HCT116 (cell line): ENCODE results near the gene NRIP3.

ENCODE experiments used
- JUND ChIP-seq: IDR thresholded peaks from 2 replicates; pipeline ENCODE4 v1.6.1; 2012
- POLR2A ChIP-seq: IDR thresholded peaks from 2 replicates; pipeline ENCODE4 v1.7.0; 2011; ENCODE audit warnings: borderline replicate concordance; ENCODE audit not compliant: insufficient read depth, insufficient read length; ENCODE audit errors: extremely low read depth
- POLR2AphosphoS5 ChIP-seq: IDR thresholded peaks from 2 replicates; pipeline ENCODE4 v1.6.1; 2011; ENCODE audit warnings: mild to moderate bottlenecking, low read depth, low read length, moderate library complexity
- TF ChIP-seq, protein P1 (sequence below), 3 experiments: fragments of 200-600 bp in 1 of 3; sonication (generic) in 1 of 3; IDR thresholded peaks in 2 of 3; conservative IDR thresholded peaks in 1 of 3; 2 replicates each; pipeline ENCODE4 v1.5.1; 2012 to 2017; ENCODE audit warnings: low read depth in 2 of 3, low read length in 2 of 3, antibody characterized with exemption in 1 of 3, borderline replicate concordance in 1 of 3, control low read depth in 1 of 3, mild to moderate bottlenecking in 1 of 3, mixed read lengths in 1 of 3, mixed run types in 1 of 3, moderate library complexity in 1 of 3; ENCODE audit not compliant: insufficient read depth in 1 of 3

GRCh38 chr11:9038541-9038940, 34.7 kb upstream of the NRIP3 start:
- TF ChIP-seq JUND (no peak), POLR2A (no peak), POLR2AphosphoS5 (no peak)
- TF ChIP-seq, protein P1, sequence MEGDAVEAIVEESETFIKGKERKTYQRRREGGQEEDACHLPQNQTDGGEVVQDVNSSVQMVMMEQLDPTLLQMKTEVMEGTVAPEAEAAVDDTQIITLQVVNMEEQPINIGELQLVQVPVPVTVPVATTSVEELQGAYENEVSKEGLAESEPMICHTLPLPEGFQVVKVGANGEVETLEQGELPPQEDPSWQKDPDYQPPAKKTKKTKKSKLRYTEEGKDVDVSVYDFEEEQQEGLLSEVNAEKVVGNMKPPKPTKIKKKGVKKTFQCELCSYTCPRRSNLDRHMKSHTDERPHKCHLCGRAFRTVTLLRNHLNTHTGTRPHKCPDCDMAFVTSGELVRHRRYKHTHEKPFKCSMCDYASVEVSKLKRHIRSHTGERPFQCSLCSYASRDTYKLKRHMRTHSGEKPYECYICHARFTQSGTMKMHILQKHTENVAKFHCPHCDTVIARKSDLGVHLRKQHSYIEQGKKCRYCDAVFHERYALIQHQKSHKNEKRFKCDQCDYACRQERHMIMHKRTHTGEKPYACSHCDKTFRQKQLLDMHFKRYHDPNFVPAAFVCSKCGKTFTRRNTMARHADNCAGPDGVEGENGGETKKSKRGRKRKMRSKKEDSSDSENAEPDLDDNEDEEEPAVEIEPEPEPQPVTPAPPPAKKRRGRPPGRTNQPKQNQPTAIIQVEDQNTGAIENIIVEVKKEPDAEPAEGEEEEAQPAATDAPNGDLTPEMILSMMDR (IDR thresholded peaks at IDR 0.05 in 2 of 3, conservative IDR thresholded peaks at IDR 0.05 in 1 of 3; ENCODE audit: borderline replicate concordance in 1 of 3, insufficient read depth in 1 of 3, low read depth in 2 of 3, low read length in 2 of 3), result no peak
